Lung (tissue), 12 donors: ENCODE data around the gene NR3C1. TPM values are rescaled to one million over a fixed set of nuclear protein-coding genes. Genes with fewer than 3 reads are reported as not detected.

Source experiments
- ATAC-seq: fragments of 200-7000 bp; cut with Tn5 transposase; one replicate; pipeline ENCODE4 v1.9.1; 2020; ENCODE audit warnings: moderate number of reproducible peaks; ENCODE audit not compliant: insufficient read depth, low FRiP score
- DNase-seq, 3 donors: peaks; one replicate each; pipeline ENCODE4 v3.0.0-alpha.2; 2013 to 2017
- H3K27ac ChIP-seq, 2 donors: one replicate each; pipeline ENCODE4 v1.5.1; 2013; ENCODE audit warnings: mild to moderate bottlenecking in 2 of 2, moderate library complexity in 2 of 2, control low read depth in 1 of 2, inconsistent platforms in 1 of 2, low read depth in 1 of 2, low read length in 1 of 2
- H3K27me3 ChIP-seq, 3 donors: one replicate each; pipeline ENCODE4 v1.5.1; 2013; ENCODE audit warnings: low read length in 2 of 3; ENCODE audit not compliant: control insufficient read depth in 3 of 3, insufficient read depth in 3 of 3
- H3K36me3 ChIP-seq, 4 donors: one replicate each; pipeline ENCODE4 v1.5.1; 2013; ENCODE audit warnings: low read length in 4 of 4, mild to moderate bottlenecking in 1 of 4, moderate library complexity in 1 of 4; ENCODE audit not compliant: control insufficient read depth in 4 of 4, insufficient read depth in 4 of 4
- H3K4me1 ChIP-seq, 5 donors: one replicate each; pipeline ENCODE4 v1.5.1; 2013; ENCODE audit warnings: low read length in 5 of 5, mild to moderate bottlenecking in 2 of 5, moderate library complexity in 1 of 5; ENCODE audit not compliant: control insufficient read depth in 5 of 5, insufficient read depth in 5 of 5
- H3K4me3 ChIP-seq: one replicate; pipeline ENCODE4 v1.5.1; 2013; ENCODE audit warnings: mild to moderate bottlenecking, control low read depth, moderate library complexity
- H3K9ac ChIP-seq, 2 donors: one replicate each; pipeline ENCODE4 v1.5.1; 2013; ENCODE audit warnings: low read length in 2 of 2, control low read depth in 1 of 2; ENCODE audit not compliant: insufficient read depth in 1 of 2
- H3K9me3 ChIP-seq, 4 donors: one replicate each; pipeline ENCODE4 v1.5.1; 2013; ENCODE audit warnings: low read length in 3 of 4, mild to moderate bottlenecking in 1 of 4, moderate library complexity in 1 of 4; ENCODE audit not compliant: control insufficient read depth in 4 of 4, insufficient read depth in 3 of 4
- WGBS, 2 donors: extraction: QIAGEN DNeasy Blood & Tissue Kit; methylation state at CpG; one replicate each; pipeline ENCODE4 v1.1.7; 2013; 5-methylcytosine and 5-hydroxymethylcytosine counted together
- polyA plus RNA-seq, 2 donors: library from polyadenylated mRNA; stranded (reverse); fragments of 200-250 nt; gene quantifications; one replicate each; pipeline ENCODE4 v1.2.1, GENCODE V29; 2013
- total RNA-seq, 2 donors: library from RNA; depleted of rRNA in 1 of 2; stranded (reverse); fragments of >200 nt in 1 of 2; gene quantifications; one replicate each; pipeline ENCODE4 v1.2.1, GENCODE V29; 2014 to 2021
- TF ChIP-seq, protein P1 (sequence below): IDR thresholded peaks from 2 replicates; pipeline ENCODE4 v1.5.1; 2012; ENCODE audit warnings: mild to moderate bottlenecking; ENCODE audit errors: control extremely low read depth, extremely low read depth
- donor health status: control.
- donor health status: control.
- donor health status: Bipolar disorder and iron deficiency.
- donor health status: healthy.
- donor health status: DM: yes; HTN: yes; CAD: no.

The NR3C1 gene
- total and polyA plus RNA-seq, 4 donors, result 21.6 to 103 (median 48.2) TPM

- Histone ChIP-seq H3K9ac (no peak overlapping the region), H3K36me3 (no peaks in the 10 kb centered on the region), H3K27ac (no peak overlapping the region), H3K27me3 (no peaks in the 10 kb centered on the region), H3K4me1 (peaks cover 3 to 38% (median 4%) of the 10 kb centered on the region in 5 donors), H3K9me3 (peaks cover 0 to 3% (median 0%) of the 10 kb centered on the region in 4 donors), H3K4me3 (no peak overlapping the region)
- TF ChIP-seq, protein P1, sequence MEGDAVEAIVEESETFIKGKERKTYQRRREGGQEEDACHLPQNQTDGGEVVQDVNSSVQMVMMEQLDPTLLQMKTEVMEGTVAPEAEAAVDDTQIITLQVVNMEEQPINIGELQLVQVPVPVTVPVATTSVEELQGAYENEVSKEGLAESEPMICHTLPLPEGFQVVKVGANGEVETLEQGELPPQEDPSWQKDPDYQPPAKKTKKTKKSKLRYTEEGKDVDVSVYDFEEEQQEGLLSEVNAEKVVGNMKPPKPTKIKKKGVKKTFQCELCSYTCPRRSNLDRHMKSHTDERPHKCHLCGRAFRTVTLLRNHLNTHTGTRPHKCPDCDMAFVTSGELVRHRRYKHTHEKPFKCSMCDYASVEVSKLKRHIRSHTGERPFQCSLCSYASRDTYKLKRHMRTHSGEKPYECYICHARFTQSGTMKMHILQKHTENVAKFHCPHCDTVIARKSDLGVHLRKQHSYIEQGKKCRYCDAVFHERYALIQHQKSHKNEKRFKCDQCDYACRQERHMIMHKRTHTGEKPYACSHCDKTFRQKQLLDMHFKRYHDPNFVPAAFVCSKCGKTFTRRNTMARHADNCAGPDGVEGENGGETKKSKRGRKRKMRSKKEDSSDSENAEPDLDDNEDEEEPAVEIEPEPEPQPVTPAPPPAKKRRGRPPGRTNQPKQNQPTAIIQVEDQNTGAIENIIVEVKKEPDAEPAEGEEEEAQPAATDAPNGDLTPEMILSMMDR, result no peak
- ATAC-seq (peak; percentile 53), DNase-seq (no peak)
- 80 to 89% methylated on average over 5 of the region's 5 CpGs for WGBS, 2 donors
Measured at GRCh38 chr5:143376911-143377813, 26.3 kb downstream of the NR3C1 start.

DNA sequence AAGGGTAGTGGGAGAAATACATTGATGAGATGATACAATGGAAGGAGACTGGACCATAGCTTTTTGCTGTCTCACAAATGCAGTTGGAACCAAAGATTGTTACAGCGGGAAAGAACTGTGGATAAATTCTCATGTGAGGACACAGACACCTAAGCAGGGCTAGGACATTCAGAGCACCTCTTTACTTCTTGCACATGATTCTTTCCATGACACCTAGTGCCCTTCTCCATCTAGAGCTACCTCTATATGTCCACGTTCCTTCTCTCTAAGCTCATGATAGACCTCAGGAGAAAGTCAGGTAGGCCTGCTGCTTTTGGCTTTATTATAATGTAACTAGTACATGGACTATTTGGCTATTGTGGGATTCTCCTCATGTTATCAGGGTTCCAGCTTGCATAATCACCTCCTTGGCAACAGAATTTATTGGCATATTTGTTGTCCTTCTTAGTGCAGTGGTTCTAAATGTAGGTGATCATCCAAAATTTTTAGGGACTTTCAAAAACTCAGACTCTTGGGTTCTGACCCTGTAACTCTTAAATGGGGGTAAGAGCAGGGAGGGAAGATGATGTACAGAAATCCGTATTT is 27.2 kb downstream of the NR3C1 start:
- Histone ChIP-seq H3K27me3 (no peaks in the 10 kb centered on the region), H3K9ac (no peak overlapping the region), H3K4me1 (peaks cover 3 to 39% (median 4%) of the 10 kb centered on the region in 5 donors), H3K4me3 (no peak overlapping the region), H3K9me3 (no peaks in the 10 kb centered on the region), H3K27ac (no peak overlapping the region), H3K36me3 (no peaks in the 10 kb centered on the region)
- ATAC-seq, result no peak
- TF ChIP-seq, protein P1, result no peak
- 96% methylated on average over 3 of the region's 3 CpGs for WGBS, 2 donors
- DNase-seq, result no peak

GRCh38 chr5:143374496-143375217 is 28.8 kb downstream of the NR3C1 start:
- Histone ChIP-seq H3K27ac (peak overlapping the region in 1 of 2 donors; percentile 3), H3K9ac (no peak overlapping the region), H3K4me1 (peaks cover 3 to 38% (median 4%) of the 10 kb centered on the region in 5 donors), H3K27me3 (no peaks in the 10 kb centered on the region), H3K4me3 (no peak overlapping the region), H3K9me3 (no peaks in the 10 kb centered on the region), H3K36me3 (no peaks in the 10 kb centered on the region)
- TF ChIP-seq, protein P1, result no peak
- ATAC-seq, result no peak
- WGBS, 2 donors, result 87 to 93% methylated on average over 6 of the region's 6 CpGs
- no peak for DNase-seq
